Astrocyte of the cerebellum (primary cell): ENCODE measurements around the gene ZNF765.
"Not testable (repeated sequence)": the region's sequence is repeated elsewhere in the genome, so short reads cannot be mapped to it uniquely, and the experiment has no call there.

Source experiments
- DNase-seq: peaks from one replicate; pipeline ENCODE4 v3.0.0-alpha.2; 2011; ENCODE audit warnings: low read depth
- H3K4me3 ChIP-seq: 2 replicates; pipeline ENCODE4 v1.5.1; 2011; ENCODE audit warnings: mild to moderate bottlenecking, low read depth, low read length, moderate library complexity
- CTCF ChIP-seq: IDR thresholded peaks from 2 replicates; pipeline ENCODE4 v1.5.1; 2012; ENCODE audit warnings: low read length, low read depth, moderate library complexity, mild to moderate bottlenecking; ENCODE audit errors: missing control alignments
- in situ Hi-C: cut with HindIII; loops from 2 replicates; pipeline ENCODE4 v1.10.0; 2017; ENCODE audit warnings: low sequenced_read_pairs

ZNF765 gene

DNA sequence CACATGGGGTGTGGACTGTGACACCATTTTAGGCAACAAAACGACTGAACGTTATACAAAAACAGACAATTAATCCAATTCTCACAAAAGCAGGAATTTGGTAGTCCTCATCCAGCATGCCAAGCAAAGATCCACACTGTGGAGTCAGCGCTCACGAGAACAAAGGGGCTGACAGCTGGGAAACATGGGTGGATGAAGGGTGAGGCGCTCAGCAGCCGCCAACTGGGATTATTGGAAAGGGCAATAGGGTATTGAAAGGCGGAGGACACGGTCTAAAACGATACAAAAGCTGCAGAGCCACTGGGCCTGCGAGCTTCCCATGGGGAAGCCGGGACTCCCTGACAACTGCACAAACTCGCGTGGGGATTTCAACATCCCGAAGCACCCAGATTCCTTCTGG lies 67.9 kb downstream of the ZNF765 start:
- TF ChIP-seq CTCF: no peak
- H3K4me3 ChIP-seq: no peak overlapping the region
- in situ Hi-C loops: no loop called here
- no peak for DNase-seq

DNA sequence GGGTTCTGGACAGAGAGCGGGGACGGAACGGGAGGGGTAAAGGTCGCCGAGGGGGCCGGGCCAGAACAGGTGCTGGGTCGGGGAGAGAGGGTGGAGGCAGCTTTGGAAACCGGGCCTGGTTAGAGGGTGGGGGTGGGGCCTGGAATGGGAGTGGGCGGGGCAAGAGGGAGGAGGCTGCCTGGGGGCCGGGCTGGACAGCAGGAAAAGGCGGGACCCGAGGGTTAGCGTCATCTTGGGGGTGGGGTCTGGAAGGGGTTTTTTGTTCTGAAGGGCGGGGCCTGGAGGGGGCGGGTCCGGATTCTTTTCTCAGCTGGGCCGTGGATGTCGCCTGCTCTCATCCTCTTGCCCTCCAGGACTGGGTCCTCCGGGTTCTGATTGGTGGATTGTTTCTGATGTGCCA lies 68.3 kb downstream of the ZNF765 start:
- no peak overlapping the region for H3K4me3 ChIP-seq
- in situ Hi-C loops: no loop called here
- TF ChIP-seq CTCF: no peak
- no peak for DNase-seq

- peak overlapping the region; percentile 64 for H3K4me3 ChIP-seq
- DNase-seq: no peak
- no peak for TF ChIP-seq CTCF
- in situ Hi-C loops: no loop called here
Observed at GRCh38 chr19:53466726-53467484, 72.0 kb downstream of the ZNF765 start.

- H3K4me3 ChIP-seq: peak within 1 kb of the TSS; percentile 64
- no peak for TF ChIP-seq CTCF
- DNase-seq: peak; percentile 46
- in situ Hi-C loops: no loop called here
Observed at GRCh38 chr19:53467485-53468262, 72.7 kb downstream of the ZNF765 start, which contains the start of gene ZNF813. ZNF813 (plus strand) TSS chr19:53467733; CDS start chr19:53483823, 16,090 bp downstream.

DNA sequence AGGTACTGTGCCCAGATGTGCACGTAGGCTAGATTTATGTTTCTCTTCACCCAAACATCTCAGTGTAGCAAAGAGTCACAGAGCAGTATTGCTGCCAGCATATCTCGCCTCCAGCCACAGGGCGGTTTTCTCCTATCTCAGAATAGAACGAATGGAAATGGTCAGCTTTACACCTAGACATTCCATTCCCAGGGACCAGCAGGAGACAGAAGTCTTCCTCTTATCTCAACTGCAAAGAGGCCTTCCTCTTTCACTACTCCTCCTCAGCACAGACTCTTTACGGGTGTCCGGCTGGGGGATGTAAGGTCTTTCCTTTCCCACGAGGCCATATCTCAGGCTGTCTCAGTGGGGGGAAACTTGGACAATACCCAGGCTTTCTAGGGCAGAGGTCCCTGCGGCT lies 73.7 kb downstream of the ZNF765 start:
- peak overlapping the region; percentile 64 for H3K4me3 ChIP-seq
- in situ Hi-C loops, DNase-seq: not testable (repeated sequence)

- H3K4me3 ChIP-seq: no peak overlapping the region
- TF ChIP-seq CTCF: no peak
- no peak for DNase-seq
- in situ Hi-C loops: no loop called here
Observed at GRCh38 chr19:53471916-53472315, 77.0 kb downstream of the ZNF765 start.

DNA sequence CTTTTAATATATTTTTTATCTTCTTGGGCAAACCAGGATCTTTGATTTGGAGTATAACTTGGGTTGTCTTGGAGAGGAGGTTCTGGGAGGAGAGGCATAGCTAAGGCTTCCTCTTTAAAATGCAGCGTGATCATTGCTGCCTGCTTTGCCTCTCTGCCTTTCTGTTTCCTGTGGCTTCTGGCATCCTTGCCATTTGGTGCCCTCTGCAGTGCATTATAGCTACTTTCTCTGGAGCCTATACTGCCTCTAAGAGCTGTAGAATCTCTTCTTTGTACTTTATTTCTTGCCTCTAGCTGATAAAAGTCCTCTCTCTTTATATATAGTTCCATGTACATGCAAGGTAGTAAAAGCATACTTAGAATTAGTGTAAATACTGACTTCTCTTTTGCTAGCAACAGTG lies 79.9 kb downstream of the ZNF765 start:
- H3K4me3 ChIP-seq, DNase-seq, in situ Hi-C loops: not testable (repeated sequence)

DNA sequence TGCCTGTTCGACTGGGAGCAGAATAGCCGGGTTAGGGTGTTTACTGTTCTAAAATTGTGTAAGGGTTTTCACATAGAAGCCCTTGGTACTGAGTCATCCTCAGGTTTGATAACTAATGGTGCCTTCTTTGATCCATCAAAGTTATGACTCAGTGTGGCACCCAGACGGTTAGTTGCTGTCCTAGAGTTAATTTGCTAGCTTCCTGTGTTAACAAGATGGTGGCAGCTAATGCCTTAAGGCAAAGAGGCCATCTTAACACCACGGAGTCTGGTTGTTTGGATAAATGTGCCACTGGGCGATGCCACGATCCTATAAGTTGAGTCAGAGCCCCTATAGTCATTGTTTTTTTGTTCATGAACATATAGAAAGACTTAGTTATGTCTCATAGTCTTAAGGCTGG lies 80.5 kb downstream of the ZNF765 start:
- in situ Hi-C loops, DNase-seq, H3K4me3 ChIP-seq: not testable (repeated sequence)
